H9 (cell line): Measurements from ENCODE around the gene ZNF474. TPM values are rescaled to one million over a fixed set of nuclear protein-coding genes. Genes with fewer than 3 reads are reported as not detected.

Experiments used
- DNase-seq: peaks from one replicate; pipeline ENCODE4 v3.0.0-alpha.2; 2017
- H2AFZ ChIP-seq: one replicate; pipeline ENCODE4 v1.6.1; 2013; ENCODE audit warnings: mild to moderate bottlenecking, low read length, control low read depth, moderate library complexity
- H2AK5ac ChIP-seq: 2 replicates; pipeline ENCODE4 v1.6.1; 2013; ENCODE audit warnings: low read length, control low read depth, mixed read lengths; ENCODE audit not compliant: insufficient read length
- H2BK120ac ChIP-seq: one replicate; pipeline ENCODE4 v1.6.1; 2013; ENCODE audit warnings: low read depth, mild to moderate bottlenecking, low read length, control low read depth, inconsistent platforms; ENCODE audit not compliant: poor library complexity, severe bottlenecking
- H2BK12ac ChIP-seq: 2 replicates; pipeline ENCODE4 v1.6.1; 2013; ENCODE audit warnings: low read length, control low read depth, mixed read lengths, low read depth; ENCODE audit not compliant: insufficient read length
- H2BK15ac ChIP-seq: 2 replicates; pipeline ENCODE4 v1.6.1; 2013; ENCODE audit warnings: low read depth, low read length, control low read depth
- H2BK20ac ChIP-seq: one replicate; pipeline ENCODE4 v1.6.1; 2013; ENCODE audit warnings: low read depth, mild to moderate bottlenecking, low read length, control low read depth, inconsistent platforms; ENCODE audit not compliant: poor library complexity, severe bottlenecking
- H2BK5ac ChIP-seq: 2 replicates; pipeline ENCODE4 v1.6.1; 2013; ENCODE audit warnings: low read length, control low read depth, mixed read lengths; ENCODE audit not compliant: insufficient read length
- H3K14ac ChIP-seq: 2 replicates; pipeline ENCODE4 v1.6.1; 2013; ENCODE audit warnings: low read length, control low read depth; ENCODE audit not compliant: insufficient read depth
- H3K18ac ChIP-seq: 2 replicates; pipeline ENCODE4 v1.6.1; 2013; ENCODE audit warnings: low read depth, mild to moderate bottlenecking, mixed read lengths, low read length, control low read depth; ENCODE audit not compliant: insufficient read length
- H3K23ac ChIP-seq: 2 replicates; pipeline ENCODE4 v1.6.1; 2013; ENCODE audit warnings: low read length, control low read depth, mixed read lengths, low read depth; ENCODE audit not compliant: insufficient read length
- H3K23me2 ChIP-seq: 2 replicates; pipeline ENCODE4 v1.6.1; 2013; ENCODE audit warnings: low read depth, mild to moderate bottlenecking, mixed read lengths, low read length, control low read depth; ENCODE audit not compliant: insufficient read length, poor library complexity, severe bottlenecking
- H3K27ac ChIP-seq: 2 replicates; pipeline ENCODE4 v1.5.1; 2013; ENCODE audit warnings: low read length, control low read depth, mixed read lengths, low read depth; ENCODE audit not compliant: insufficient read length
- H3K27me3 ChIP-seq: 2 replicates; pipeline ENCODE4 v1.6.1; 2013; ENCODE audit warnings: low read length, control low read depth, inconsistent platforms; ENCODE audit not compliant: insufficient read depth
- H3K4ac ChIP-seq: 2 replicates; pipeline ENCODE4 v1.6.1; 2013; ENCODE audit warnings: low read depth, mild to moderate bottlenecking, control low read depth, inconsistent platforms, low read length, moderate library complexity
- H3K4me1 ChIP-seq: 2 replicates; pipeline ENCODE4 v1.6.1; 2013; ENCODE audit warnings: low read length, control low read depth, inconsistent platforms; ENCODE audit not compliant: insufficient read depth
- H3K4me2 ChIP-seq: 2 replicates; pipeline ENCODE4 v1.6.1; 2013; ENCODE audit warnings: low read length, control low read depth, mixed read lengths; ENCODE audit not compliant: insufficient read length, insufficient read depth
- H3K56ac ChIP-seq: 2 replicates; pipeline ENCODE4 v1.6.1; 2013; ENCODE audit warnings: low read depth, mild to moderate bottlenecking, mixed read lengths, low read length, control low read depth; ENCODE audit not compliant: insufficient read length
- H3K79me1 ChIP-seq: 2 replicates; pipeline ENCODE4 v1.6.1; 2013; ENCODE audit warnings: low read depth, mild to moderate bottlenecking, moderate library complexity, low read length, control low read depth, inconsistent platforms; ENCODE audit not compliant: insufficient read depth, poor library complexity, severe bottlenecking
- H3K79me2 ChIP-seq: 2 replicates; pipeline ENCODE4 v1.6.1; 2013; ENCODE audit warnings: low read length, control low read depth, inconsistent platforms; ENCODE audit not compliant: insufficient read depth
- H3K9ac ChIP-seq: 2 replicates; pipeline ENCODE4 v1.6.1; 2013; ENCODE audit warnings: low read length, control low read depth, mixed read lengths; ENCODE audit not compliant: insufficient read length; ENCODE audit errors: extremely low read depth
- H3K9me3 ChIP-seq: one replicate; pipeline ENCODE4 v1.6.1; 2013; ENCODE audit warnings: low read depth, low read length, inconsistent platforms; ENCODE audit not compliant: control insufficient read depth
- H3T11ph ChIP-seq: one replicate; pipeline ENCODE4 v1.6.1; 2013; ENCODE audit warnings: mild to moderate bottlenecking, low read length, control low read depth, inconsistent platforms
- H4K20me1 ChIP-seq: one replicate; pipeline ENCODE4 v1.6.1; 2013; ENCODE audit not compliant: control insufficient read depth, insufficient read length, insufficient read depth
- H4K5ac ChIP-seq: 2 replicates; pipeline ENCODE4 v1.6.1; 2013; ENCODE audit warnings: low read depth, mild to moderate bottlenecking, mixed read lengths, low read length, control low read depth; ENCODE audit not compliant: insufficient read length
- H4K8ac ChIP-seq: replicated peaks from 2 replicates; pipeline ENCODE4 v1.6.1; 2013; ENCODE audit warnings: low read length, control low read depth, mixed read lengths, low read depth; ENCODE audit not compliant: insufficient read length
- H4K91ac ChIP-seq: 2 replicates; pipeline ENCODE4 v1.6.1; 2013; ENCODE audit warnings: low read depth, mild to moderate bottlenecking, moderate library complexity, mixed read lengths, low read length, control low read depth; ENCODE audit not compliant: insufficient read length
- H3K27ac Mint-ChIP-seq, 3 experiments: 2 replicates in 2 of 3; 3 replicates in 1 of 3; pipeline ENCODE4 v1.8.0; 2020 to 2021; ENCODE audit warnings: mixed read lengths in 3 of 3, mild to moderate bottlenecking in 1 of 3, moderate library complexity in 1 of 3
- H3K27me3 Mint-ChIP-seq: 2 replicates; pipeline ENCODE4 v1.8.0; 2021; ENCODE audit warnings: low read depth, mild to moderate bottlenecking, moderate library complexity, mixed read lengths
- H3K36me3 Mint-ChIP-seq, 3 experiments: 2 replicates in 2 of 3; 3 replicates in 1 of 3; pipeline ENCODE4 v1.8.0; 2020 to 2021; ENCODE audit warnings: low read depth in 3 of 3, mixed read lengths in 3 of 3; ENCODE audit not compliant: insufficient read depth in 1 of 3
- H3K4me1 Mint-ChIP-seq, 2 experiments: 2 replicates each; pipeline ENCODE4 v1.8.0; 2020; ENCODE audit warnings: mixed read lengths in 2 of 2
- H3K4me3 Mint-ChIP-seq, 2 experiments: 2 replicates in 1 of 2; 3 replicates in 1 of 2; pipeline ENCODE4 v1.8.0; 2020 to 2021; ENCODE audit warnings: mild to moderate bottlenecking in 2 of 2, mixed read lengths in 2 of 2, moderate library complexity in 1 of 2
- H3K9me3 Mint-ChIP-seq, 2 experiments: 2 replicates in 1 of 2; 3 replicates in 1 of 2; pipeline ENCODE4 v1.8.0; 2020; ENCODE audit warnings: mild to moderate bottlenecking in 2 of 2, mixed read lengths in 2 of 2, moderate library complexity in 1 of 2
- CTCF ChIP-seq: fragments of 200-600 bp; sonication (generic); conservative IDR thresholded peaks from 3 replicates; pipeline ENCODE4 v1.8.0; 2021; ENCODE audit warnings: antibody characterized with exemption, mild to moderate bottlenecking
- WGBS: extraction: QIAGEN DNeasy Blood & Tissue Kit; methylation state at CpG from one replicate; pipeline ENCODE4 v1.1.7; 2013; ENCODE audit warnings: missing lambda C conversion rate, low lambda C conversion rate, mixed read lengths; ENCODE audit not compliant: insufficient read length; ENCODE audit errors: extremely low coverage; 5-methylcytosine and 5-hydroxymethylcytosine counted together
- total RNA-seq: library from RNA; stranded (reverse); gene quantifications from 2 replicates; pipeline ENCODE4 v1.2.1, GENCODE V29; 2021

ZNF474 gene
- total RNA-seq, 1 experiment from 2014 or later, result not detected

- no peak overlapping the region for H3K14ac ChIP-seq
- H2AK5ac ChIP-seq, result no peak overlapping the region
- H3K27ac ChIP-seq, result no peak overlapping the region
- H3K79me2 ChIP-seq, result no peaks in the 10 kb centered on the region
- H4K5ac ChIP-seq, result no peak overlapping the region
- no peak overlapping the region for H3T11ph ChIP-seq
- no peak overlapping the region for H2BK20ac ChIP-seq
- H3K27ac Mint-ChIP-seq, result no peak overlapping the region
- H3K36me3 Mint-ChIP-seq, result no peaks in the 10 kb centered on the region
- no peak overlapping the region for H3K4ac ChIP-seq
- H4K20me1 ChIP-seq, result no peaks in the 10 kb centered on the region
- no peak overlapping the region for H3K9ac ChIP-seq
- H4K91ac ChIP-seq, result no peak overlapping the region
- H3K4me2 ChIP-seq, result no peak overlapping the region
- H3K4me1 Mint-ChIP-seq, result peaks cover 7 to 13% of the 10 kb centered on the region in 2 experiments
- no peaks in the 10 kb centered on the region for H3K27me3 ChIP-seq
- H2AFZ ChIP-seq, result no peak overlapping the region
- H3K9me3 ChIP-seq, result no peaks in the 10 kb centered on the region
- H3K9me3 Mint-ChIP-seq, result no peaks in the 10 kb centered on the region
- no peak overlapping the region for H2BK15ac ChIP-seq
- no peaks in the 10 kb centered on the region; the same call in 1 of the 2 replicates for H3K27me3 Mint-ChIP-seq
- no peak for DNase-seq
- H3K4me3 Mint-ChIP-seq, result no peak overlapping the region
- H3K23ac ChIP-seq, result no peak overlapping the region
- no peak overlapping the region for H3K56ac ChIP-seq
- no peak overlapping the region for H3K18ac ChIP-seq
- WGBS, result no CpG with 5 or more reads among the region's 4 CpGs
- H3K79me1 ChIP-seq, result no peaks in the 10 kb centered on the region
- no peak overlapping the region for H4K8ac ChIP-seq
- no peaks in the 10 kb centered on the region for H3K23me2 ChIP-seq
- no peak overlapping the region for H2BK120ac ChIP-seq
- H2BK12ac ChIP-seq, result no peak overlapping the region
- no peak for TF ChIP-seq CTCF
- H2BK5ac ChIP-seq, result no peak overlapping the region
- H3K4me1 ChIP-seq, result peaks cover 4% of the 10 kb centered on the region; the same call in 1 of the 2 replicates
These were observed 34.0 kb downstream of the ZNF474 start for GRCh38 chr5:122163121-122164069.
